Liver (tissue), 3 donors: ENCODE measurements around the gene TMPRSS9.

Source experiments
- RXRA ChIP-seq, 2 donors: IDR thresholded peaks; 2 replicates each; pipeline ENCODE4 v1.6.1; 2017 to 2018; ENCODE audit warnings: antibody characterized with exemption in 2 of 2, mild to moderate bottlenecking in 1 of 2
- TF ChIP-seq, protein P1 (sequence below): fragments of 150-350 bp; IDR thresholded peaks from 2 replicates; pipeline ENCODE4 v1.5.1; 2017; ENCODE audit warnings: improper control_type of control experiment, low read depth, low read length; ENCODE audit not compliant: missing input control
- donor health status: healthy.
- donor health status: healthy.

DNA sequence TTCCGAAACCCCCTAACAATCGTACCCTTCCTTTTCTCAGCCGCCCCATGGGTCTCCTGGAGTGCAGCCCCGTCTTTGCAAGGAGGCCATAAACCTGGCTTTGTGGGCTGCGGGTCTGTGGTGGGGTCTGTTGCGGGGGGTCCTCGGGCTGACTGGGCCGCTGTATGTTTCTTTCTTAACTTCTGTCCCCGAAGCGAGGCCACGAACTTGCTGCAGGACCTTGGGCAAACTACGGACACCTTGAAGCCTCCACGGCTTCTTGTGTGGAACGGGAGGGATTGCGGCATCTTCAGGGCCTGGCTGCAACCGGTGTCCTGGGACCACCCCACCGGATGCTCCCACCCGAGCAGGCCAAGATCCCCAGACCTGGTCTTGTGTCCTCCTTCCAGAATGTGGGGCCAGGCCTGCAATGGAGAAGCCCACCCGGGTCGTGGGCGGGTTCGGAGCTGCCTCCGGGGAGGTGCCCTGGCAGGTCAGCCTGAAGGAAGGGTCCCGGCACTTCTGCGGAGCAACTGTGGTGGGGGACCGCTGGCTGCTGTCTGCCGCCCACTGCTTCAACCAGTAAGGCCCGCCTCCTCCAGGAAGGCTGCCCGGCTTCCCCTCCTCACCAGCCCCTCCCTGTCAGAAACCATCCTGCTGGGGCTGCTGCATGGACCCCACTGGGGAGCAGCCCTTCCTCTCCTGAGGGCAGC, 55.4 kb downstream of the TMPRSS9 start:
- TF ChIP-seq, protein P1, sequence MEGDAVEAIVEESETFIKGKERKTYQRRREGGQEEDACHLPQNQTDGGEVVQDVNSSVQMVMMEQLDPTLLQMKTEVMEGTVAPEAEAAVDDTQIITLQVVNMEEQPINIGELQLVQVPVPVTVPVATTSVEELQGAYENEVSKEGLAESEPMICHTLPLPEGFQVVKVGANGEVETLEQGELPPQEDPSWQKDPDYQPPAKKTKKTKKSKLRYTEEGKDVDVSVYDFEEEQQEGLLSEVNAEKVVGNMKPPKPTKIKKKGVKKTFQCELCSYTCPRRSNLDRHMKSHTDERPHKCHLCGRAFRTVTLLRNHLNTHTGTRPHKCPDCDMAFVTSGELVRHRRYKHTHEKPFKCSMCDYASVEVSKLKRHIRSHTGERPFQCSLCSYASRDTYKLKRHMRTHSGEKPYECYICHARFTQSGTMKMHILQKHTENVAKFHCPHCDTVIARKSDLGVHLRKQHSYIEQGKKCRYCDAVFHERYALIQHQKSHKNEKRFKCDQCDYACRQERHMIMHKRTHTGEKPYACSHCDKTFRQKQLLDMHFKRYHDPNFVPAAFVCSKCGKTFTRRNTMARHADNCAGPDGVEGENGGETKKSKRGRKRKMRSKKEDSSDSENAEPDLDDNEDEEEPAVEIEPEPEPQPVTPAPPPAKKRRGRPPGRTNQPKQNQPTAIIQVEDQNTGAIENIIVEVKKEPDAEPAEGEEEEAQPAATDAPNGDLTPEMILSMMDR, result no peak
- no peak for TF ChIP-seq RXRA (IDR thresholded peaks at IDR 0.05)
